ENCODE data around the gene TAF12. TPM values are rescaled to one million over a fixed set of nuclear protein-coding genes. Genes with fewer than 3 reads are reported as not detected.

Gene TAF12
- total and polyA plus RNA-seq, 2 of the 4 experiments (the other 2 are of a cell fraction): 28.8 to 31.7 TPM

DNA sequence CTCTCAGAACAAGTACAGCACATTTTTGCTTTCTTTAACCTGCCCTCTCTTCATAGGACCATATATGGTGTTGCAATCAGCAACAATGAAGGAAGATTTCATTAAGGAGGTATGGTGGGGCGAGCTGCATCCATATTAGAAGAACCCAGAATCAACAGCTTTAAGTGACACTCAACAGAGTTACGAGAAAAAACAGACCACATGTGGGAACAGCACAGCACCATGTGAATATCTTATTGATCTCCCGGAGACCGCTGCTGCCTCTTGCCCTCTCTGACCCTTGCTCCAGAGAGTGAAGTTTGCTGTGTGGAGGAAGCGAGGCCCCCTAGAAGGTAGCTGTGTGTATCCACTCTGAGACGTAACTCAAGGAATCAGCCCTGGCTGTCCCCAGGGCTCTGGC is 37.9 kb downstream of the TAF12 start:
- Histone ChIP-seq H3K56ac (ENCODE audit: extremely low read depth, insufficient read depth, low read length) (no peak overlapping the region), H4K8ac (ENCODE audit: low read depth in 2 of 2, low read length in 2 of 2) (no peak overlapping the region), H2AK9ac (replicated peaks; ENCODE audit: low read depth, low read length, poor library complexity) (no peak overlapping the region), H3K23ac (ENCODE audit: low read depth, low read length) (no peak overlapping the region), H3K14ac (replicated peaks; ENCODE audit: low read depth, low read length) (no peak overlapping the region), H3K4ac (ENCODE audit: low read depth, low read length) (no peak overlapping the region), H3K9me3 (ENCODE audit: control insufficient read depth, insufficient read depth, low read length) (no peaks in the 10 kb centered on the region), H3K9ac (ENCODE audit: low read depth, low read length) (no peak overlapping the region), H3K79me1 (ENCODE audit: low read depth in 1 of 2, low read length in 2 of 2) (peaks cover 0 to 6% of the 10 kb centered on the region in 2 experiments; a peak in 1 of 4 replicates), H3K27ac (ENCODE audit: insufficient read depth, low read length) (no peak overlapping the region), H2BK20ac (ENCODE audit: low read depth, low read length) (no peak overlapping the region), H3K18ac (ENCODE audit: low read depth, low read length) (no peak overlapping the region), H2BK120ac (ENCODE audit: low read depth, low read length) (no peak overlapping the region), H3K4me1 (ENCODE audit: control insufficient read depth, insufficient read depth, low read length) (peaks cover 8% of the 10 kb centered on the region), H4K5ac (ENCODE audit: low read depth, low read length) (no peak overlapping the region), H3K36me3 (ENCODE audit: control insufficient read depth, insufficient read depth, low read length) (peaks cover 24% of the 10 kb centered on the region), H2BK15ac (ENCODE audit: low read depth, low read length) (no peak overlapping the region), H2AFZ (replicated peaks; ENCODE audit: low read length, poor library complexity) (no peak overlapping the region), H3K27me3 (ENCODE audit: control insufficient read depth, insufficient read depth, low read length) (no peaks in the 10 kb centered on the region), H2AK5ac (ENCODE audit: low read depth, low read length) (no peak overlapping the region), H4K20me1 (ENCODE audit: insufficient read depth, low read length) (peaks cover 10% of the 10 kb centered on the region), H3K4me2 (ENCODE audit: low read depth, low read length) (no peak overlapping the region), H3K9me1 (ENCODE audit: insufficient read depth, low read length) (peaks cover 6% of the 10 kb centered on the region), H2BK5ac (ENCODE audit: low read depth, low read length, poor library complexity, severe bottlenecking) (no peak overlapping the region), H4K91ac (ENCODE audit: insufficient read depth, low read depth, low read length) (no peak overlapping the region), H3K4me3 (ENCODE audit: insufficient read depth, low read depth, low read length) (no peak overlapping the region)
- ChIA-PET CTCF (interaction anchor here (1.2 kb wide), 1 partner anchor 131 kb away, joined by 3 read pairs; the partner anchor contains the start of gene YTHDF2), POLR2A (ENCODE audit: unreplicated experiment) (no interaction called here)
- DNase-seq (no peak), ATAC-seq (ENCODE audit: low read depth) (no peak)
- in situ Hi-C loops (cut with MboI; ENCODE audit: low sequenced_read_pairs) (loop anchor here (5.0 to 10.0 kb wide), 4 partner anchors 88 to 350 kb away; partner anchors contain the start of genes PHACTR4 and SESN2), intact Hi-C loops (cut with micrococcal nuclease) (loop anchor here (5.0 kb wide), 1 partner anchor 343 kb away; no protein-coding TSS in a partner anchor), dilution Hi-C loops (cut with HindIII; ENCODE audit: low sequenced_read_pairs, unreplicated experiment) (no loop called here)
- BruUV-seq (replicated peaks): no TSS peak
- WGBS, 2 experiments (ENCODE audit: extremely low coverage in 2 of 2, insufficient read length in 1 of 2): 100% methylated on average over 1 of the region's 6 CpGs; no CpG with 5 or more reads in 1 of the 2 experiments
- TF ChIP-seq CEBPB (IDR thresholded peaks at IDR 0.05; ENCODE audit: low read depth, low read length) (no peak), POLR2A (IDR thresholded peaks at IDR 0.05; ENCODE audit: low read depth, low read length) (no peak), ELK1 (IDR thresholded peaks at IDR 0.05; ENCODE audit: borderline replicate concordance, low read depth, low read length) (no peak), SMC3 (IDR thresholded peaks at IDR 0.05; ENCODE audit: low read depth, low read length) (no peak), NFE2L2 (IDR thresholded peaks at IDR 0.05; ENCODE audit: low read depth, low read length) (no peak), MXI1 (IDR thresholded peaks at IDR 0.05; ENCODE audit: borderline replicate concordance, low read depth, low read length) (no peak), MAZ (IDR thresholded peaks at IDR 0.05; ENCODE audit: borderline replicate concordance, low read depth, low read length) (no peak)
- TF ChIP-seq, protein P1, sequence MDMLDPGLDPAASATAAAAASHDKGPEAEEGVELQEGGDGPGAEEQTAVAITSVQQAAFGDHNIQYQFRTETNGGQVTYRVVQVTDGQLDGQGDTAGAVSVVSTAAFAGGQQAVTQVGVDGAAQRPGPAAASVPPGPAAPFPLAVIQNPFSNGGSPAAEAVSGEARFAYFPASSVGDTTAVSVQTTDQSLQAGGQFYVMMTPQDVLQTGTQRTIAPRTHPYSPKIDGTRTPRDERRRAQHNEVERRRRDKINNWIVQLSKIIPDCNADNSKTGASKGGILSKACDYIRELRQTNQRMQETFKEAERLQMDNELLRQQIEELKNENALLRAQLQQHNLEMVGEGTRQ (IDR thresholded peaks at IDR 0.05; ENCODE audit: low read depth, low read length): no peak
- TF ChIP-seq, protein P2, sequence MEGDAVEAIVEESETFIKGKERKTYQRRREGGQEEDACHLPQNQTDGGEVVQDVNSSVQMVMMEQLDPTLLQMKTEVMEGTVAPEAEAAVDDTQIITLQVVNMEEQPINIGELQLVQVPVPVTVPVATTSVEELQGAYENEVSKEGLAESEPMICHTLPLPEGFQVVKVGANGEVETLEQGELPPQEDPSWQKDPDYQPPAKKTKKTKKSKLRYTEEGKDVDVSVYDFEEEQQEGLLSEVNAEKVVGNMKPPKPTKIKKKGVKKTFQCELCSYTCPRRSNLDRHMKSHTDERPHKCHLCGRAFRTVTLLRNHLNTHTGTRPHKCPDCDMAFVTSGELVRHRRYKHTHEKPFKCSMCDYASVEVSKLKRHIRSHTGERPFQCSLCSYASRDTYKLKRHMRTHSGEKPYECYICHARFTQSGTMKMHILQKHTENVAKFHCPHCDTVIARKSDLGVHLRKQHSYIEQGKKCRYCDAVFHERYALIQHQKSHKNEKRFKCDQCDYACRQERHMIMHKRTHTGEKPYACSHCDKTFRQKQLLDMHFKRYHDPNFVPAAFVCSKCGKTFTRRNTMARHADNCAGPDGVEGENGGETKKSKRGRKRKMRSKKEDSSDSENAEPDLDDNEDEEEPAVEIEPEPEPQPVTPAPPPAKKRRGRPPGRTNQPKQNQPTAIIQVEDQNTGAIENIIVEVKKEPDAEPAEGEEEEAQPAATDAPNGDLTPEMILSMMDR (conservative IDR thresholded peaks at IDR 0.05; ENCODE audit: low read depth, low read length): no peak

Data from IMR-90 (cell line).